Left forelimb (tissue), 1 donor: ENCODE results near the gene RBM20.
"Not testable (repeated sequence)": the region's sequence is repeated elsewhere in the genome, so short reads cannot be mapped to it uniquely, and the experiment has no call there.

Experiments
- DNase-seq: peaks from one replicate; pipeline ENCODE4 v3.0.0-alpha.2; 2018; ENCODE audit warnings: low spot score

RBM20 gene

GRCh38 chr10:110853921-110854605 is 209.9 kb downstream of the RBM20 start:
- no peak for DNase-seq

GRCh38 chr10:110857265-110858171 is 213.4 kb downstream of the RBM20 start:
- no peak for DNase-seq

- no peak for DNase-seq
These were observed 214.3 kb downstream of the RBM20 start for GRCh38 chr10:110858297-110858934.

- no peak for DNase-seq
These were observed 215.3 kb downstream of the RBM20 start for GRCh38 chr10:110859206-110859972.

- DNase-seq: no peak
These were observed 215.8 kb downstream of the RBM20 start for GRCh38 chr10:110859973-110860376.

- no peak for DNase-seq
These were observed 216.6 kb downstream of the RBM20 start for GRCh38 chr10:110860576-110861241.

- DNase-seq: no peak
These were observed 217.3 kb downstream of the RBM20 start for GRCh38 chr10:110861476-110861875.

- no peak for DNase-seq
These were observed 218.0 kb downstream of the RBM20 start for GRCh38 chr10:110861930-110862649.

- no peak for DNase-seq
These were observed 218.8 kb downstream of the RBM20 start for GRCh38 chr10:110862961-110863360.

- DNase-seq: no peak
These were observed 219.2 kb downstream of the RBM20 start for GRCh38 chr10:110863361-110863760.

- no peak for DNase-seq
These were observed 219.8 kb downstream of the RBM20 start for GRCh38 chr10:110863956-110864355.

- DNase-seq: no peak
These were observed 220.6 kb downstream of the RBM20 start for GRCh38 chr10:110864662-110865140.

- DNase-seq: no peak
These were observed 221.2 kb downstream of the RBM20 start for GRCh38 chr10:110865186-110865808.

- DNase-seq: no peak
These were observed 221.8 kb downstream of the RBM20 start for GRCh38 chr10:110865809-110866482.

- DNase-seq: not testable (repeated sequence)
These were observed 223.1 kb downstream of the RBM20 start for GRCh38 chr10:110867011-110867806.

- no peak for DNase-seq
These were observed 223.8 kb downstream of the RBM20 start for GRCh38 chr10:110867807-110868465.

GRCh38 chr10:110868981-110869380 is 224.8 kb downstream of the RBM20 start:
- no peak for DNase-seq

- DNase-seq: no peak
These were observed 226.7 kb downstream of the RBM20 start for GRCh38 chr10:110870823-110871297.
